H54 (cell line): ENCODE data around the gene ECHS1.

Experiments used
- DNase-seq: peaks from one replicate; pipeline ENCODE4 v3.0.0; 2011; ENCODE audit warnings: low spot score, mixed read lengths; ENCODE audit not compliant: insufficient read length
- FAIRE-seq: peaks from 3 replicates; lab custom pipeline; 2011; peaks lifted over from hg19 to GRCh38; lab: Jason Lieb, UNC
- POLR2A ChIP-seq: IDR thresholded peaks from 2 replicates; pipeline ENCODE4 v1.6.1; 2011; ENCODE audit warnings: low read depth, mild to moderate bottlenecking, low read length

The ECHS1 gene

GRCh38 chr10:133353988-133354605 lies 19.1 kb downstream of the ECHS1 start:
- DNase-seq (no peak), FAIRE-seq (no peak)
- no peak for TF ChIP-seq POLR2A

GRCh38 chr10:133353202-133353959 lies 19.8 kb downstream of the ECHS1 start:
- DNase-seq (no peak), FAIRE-seq (no peak)
- TF ChIP-seq POLR2A = no peak

GRCh38 chr10:133351408-133352318 lies 21.5 kb downstream of the ECHS1 start:
- no peak for DNase-seq
- FAIRE-seq = no peak
- TF ChIP-seq POLR2A = no peak

GRCh38 chr10:133350950-133351329 lies 22.2 kb downstream of the ECHS1 start:
- no peak for FAIRE-seq
- TF ChIP-seq POLR2A = no peak
- no peak for DNase-seq

GRCh38 chr10:133350283-133350949 lies 22.7 kb downstream of the ECHS1 start:
- DNase-seq (no peak), FAIRE-seq (no peak)
- no peak for TF ChIP-seq POLR2A

- TF ChIP-seq POLR2A = no peak
- DNase-seq = no peak
- FAIRE-seq = no peak
Measured at GRCh38 chr10:133349577-133350011, 23.6 kb downstream of the ECHS1 start.

DNA sequence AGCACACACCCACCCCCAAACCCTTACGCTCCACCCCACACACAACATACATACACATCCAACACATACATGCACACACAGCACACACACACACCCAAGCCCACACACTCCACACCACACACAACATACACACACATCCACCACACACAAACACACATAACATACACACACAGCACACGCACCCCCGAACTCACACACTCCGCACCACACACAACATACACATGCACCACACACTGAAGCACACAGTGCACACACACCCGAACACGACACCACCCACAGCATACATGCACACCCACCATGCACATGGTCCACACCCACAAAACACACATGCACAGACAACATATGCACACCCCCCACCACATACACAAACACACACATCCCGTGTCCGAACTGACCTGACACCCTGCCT lies 24.0 kb downstream of the ECHS1 start:
- no peak for TF ChIP-seq POLR2A
- no peak for FAIRE-seq
- DNase-seq = no peak

DNA sequence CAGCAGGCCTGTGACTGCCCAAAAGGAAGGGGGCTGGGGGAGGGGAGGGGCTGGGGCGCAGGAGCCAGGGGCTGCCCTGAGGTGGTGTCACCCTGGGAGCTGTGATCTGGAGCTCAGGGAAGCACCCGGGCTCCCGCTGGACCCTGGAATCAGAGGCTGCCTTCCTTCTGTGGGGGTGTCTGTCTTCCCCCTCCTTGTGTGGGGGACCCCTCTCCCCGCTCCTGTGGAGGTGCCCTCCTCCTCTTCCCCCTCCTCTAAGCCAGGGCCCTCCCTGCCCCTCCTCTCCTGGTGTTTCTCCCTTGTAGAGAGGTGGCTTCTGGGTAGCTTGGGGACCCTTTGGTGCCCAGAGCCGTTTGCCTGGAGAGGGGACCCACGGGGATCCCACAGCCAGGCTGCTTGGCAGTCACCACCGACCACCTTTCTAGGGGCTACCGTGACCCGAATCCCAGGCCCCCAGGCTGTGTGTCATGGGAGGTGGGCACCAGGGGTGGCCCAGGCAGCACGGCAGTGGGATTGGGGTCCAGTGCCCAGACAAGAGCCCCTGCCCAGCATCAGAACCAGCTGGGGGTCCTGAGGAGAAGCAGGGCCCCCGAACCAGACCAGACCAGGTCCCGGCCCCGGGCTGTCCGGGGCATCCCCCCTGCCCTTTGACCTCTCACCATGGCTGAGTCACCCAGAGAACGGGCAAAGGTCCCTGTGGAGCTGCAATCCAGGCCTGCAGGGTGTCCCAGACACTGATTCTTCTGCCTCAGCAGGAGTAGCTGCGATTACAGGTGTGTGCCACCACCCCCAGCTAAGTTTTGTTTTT lies 25.2 kb downstream of the ECHS1 start:
- DNase-seq = no peak
- no peak for FAIRE-seq
- TF ChIP-seq POLR2A = no peak

DNA sequence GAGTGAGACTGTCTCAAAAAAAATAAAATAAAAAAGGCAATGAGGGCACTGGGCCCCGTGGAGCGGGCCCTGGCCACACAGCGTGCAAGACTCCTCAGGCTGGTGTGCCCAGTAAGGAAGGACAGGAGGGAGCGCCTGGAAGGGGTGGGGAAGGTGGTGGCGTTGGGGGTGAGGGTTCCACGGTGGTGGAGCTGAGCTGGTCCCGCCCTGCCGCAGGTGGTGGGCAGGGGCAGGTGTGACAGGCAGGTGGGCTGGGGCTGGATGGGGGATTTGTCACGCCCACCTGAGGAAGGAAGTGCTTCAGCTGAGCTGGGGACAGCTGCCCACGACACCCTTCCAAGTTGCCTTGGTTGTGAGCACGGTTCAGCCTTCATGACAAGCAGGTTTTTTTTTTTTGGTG lies 26.7 kb downstream of the ECHS1 start:
- DNase-seq (no peak), FAIRE-seq (no peak)
- no peak for TF ChIP-seq POLR2A

DNA sequence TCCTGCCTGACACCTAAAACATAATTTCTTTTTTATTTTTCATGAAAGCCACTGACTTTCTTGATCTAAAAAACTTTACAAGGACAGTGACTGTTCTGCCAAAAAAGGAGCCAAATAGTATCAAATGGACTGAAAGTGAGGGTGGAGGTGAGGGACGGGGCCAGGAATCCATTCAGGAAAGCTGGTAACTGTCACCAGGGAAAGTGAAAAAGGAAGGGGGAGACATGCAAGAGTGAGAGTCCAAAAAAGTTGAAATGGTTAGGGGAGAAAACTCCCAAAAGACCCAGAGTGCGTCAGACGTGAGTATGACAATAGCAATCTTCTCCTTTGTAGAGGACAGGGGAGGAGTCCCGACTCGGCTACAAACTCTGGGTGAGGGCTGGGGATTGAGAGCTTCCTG lies 28.9 kb downstream of the ECHS1 start:
- TF ChIP-seq POLR2A = no peak
- DNase-seq (no peak), FAIRE-seq (no peak)

DNA sequence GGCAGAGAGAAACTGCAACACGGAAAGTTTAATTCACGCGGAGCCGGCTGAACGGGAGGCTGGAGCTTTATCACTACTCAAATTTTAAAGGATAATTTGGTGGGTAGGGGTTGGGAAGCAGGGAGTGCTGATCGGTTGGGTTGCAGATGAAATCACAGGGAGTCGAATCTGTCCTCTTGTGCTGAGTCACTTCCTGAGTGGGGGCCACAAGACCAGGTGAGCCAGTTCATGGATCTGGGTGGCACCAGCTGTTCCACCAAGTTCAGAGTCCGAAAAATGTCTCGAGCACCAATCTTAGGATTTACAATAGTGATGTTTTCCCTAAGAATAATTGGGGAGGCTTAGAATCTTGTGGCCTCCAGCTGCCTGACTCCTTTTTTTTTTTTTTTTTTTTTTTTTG lies 29.6 kb downstream of the ECHS1 start:
- no peak for TF ChIP-seq POLR2A
- no peak for FAIRE-seq
- DNase-seq = no peak

DNA sequence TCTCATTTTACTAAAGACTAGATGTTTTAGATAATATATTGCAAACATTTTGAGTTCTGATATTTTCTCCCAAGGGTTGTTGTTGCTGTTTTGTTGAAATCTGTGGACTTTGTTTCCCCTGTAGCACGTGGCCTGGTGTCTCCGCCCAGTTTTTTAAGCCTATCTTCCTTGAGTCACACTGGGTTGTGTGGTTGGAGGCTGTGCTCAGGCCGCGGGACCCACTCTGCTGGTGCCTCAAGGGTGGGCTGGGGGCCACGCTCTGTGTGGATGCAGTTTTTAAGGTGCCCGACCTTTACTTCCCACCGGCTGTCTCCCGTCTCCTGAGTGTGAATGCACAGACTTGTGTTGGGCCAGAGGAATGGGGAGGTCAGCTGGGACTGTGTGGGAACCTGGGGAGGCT lies 30.2 kb downstream of the ECHS1 start:
- DNase-seq (no peak), FAIRE-seq (no peak)
- TF ChIP-seq POLR2A = no peak

GRCh38 chr10:133341983-133342382 lies 31.2 kb downstream of the ECHS1 start:
- no peak for DNase-seq
- no peak for FAIRE-seq
- no peak for TF ChIP-seq POLR2A
